Measurements from ENCODE around the gene P3R3URF. TPM values are rescaled to one million over a fixed set of nuclear protein-coding genes. Genes with fewer than 3 reads are reported as not detected.
A peak's percentile ranks its signal among the peaks of the same experiment; 100 is the strongest.

The P3R3URF gene
- total and polyA plus RNA-seq, 2 donors from 2014 or later, result not detected

- Histone ChIP-seq H3K4me3 (ENCODE audit: low read length in 3 of 3) (peak within 1 kb of the TSS; percentile 93 to 97 (median 96)), H3K27ac (ENCODE audit: low read depth in 2 of 2, low read length in 2 of 2) (peak within 1 kb of the TSS; percentile 74 to 83), H3K27me3 (ENCODE audit: control insufficient read depth, insufficient read depth, low read length) (no peaks in the 10 kb centered on the region), H3K9me3 (ENCODE audit: control insufficient read depth in 2 of 3, insufficient read depth in 1 of 3, low read length in 3 of 3) (no peaks in the 10 kb centered on the region), H3K4me1 (ENCODE audit: control insufficient read depth in 2 of 3, insufficient read depth in 2 of 3, low read depth in 1 of 3, low read length in 3 of 3) (peaks cover 0 to 23% (median 10%) of the 10 kb centered on the region in 3 donors), H3K36me3 (ENCODE audit: control insufficient read depth in 2 of 3, insufficient read depth in 3 of 3, low read length in 3 of 3) (peaks cover 0 to 14% (median 7%) of the 10 kb centered on the region in 3 donors), H3K9ac (ENCODE audit: low read length in 3 of 3) (peak within 1 kb of the TSS; percentile 88 to 99 (median 93))
- intact Hi-C loops (cut with DNase I), result no loop called here
- FAIRE-seq (no peak), DNase-seq (peak; percentile 71 to 88 (median 81))
- TF ChIP-seq, protein P1, sequence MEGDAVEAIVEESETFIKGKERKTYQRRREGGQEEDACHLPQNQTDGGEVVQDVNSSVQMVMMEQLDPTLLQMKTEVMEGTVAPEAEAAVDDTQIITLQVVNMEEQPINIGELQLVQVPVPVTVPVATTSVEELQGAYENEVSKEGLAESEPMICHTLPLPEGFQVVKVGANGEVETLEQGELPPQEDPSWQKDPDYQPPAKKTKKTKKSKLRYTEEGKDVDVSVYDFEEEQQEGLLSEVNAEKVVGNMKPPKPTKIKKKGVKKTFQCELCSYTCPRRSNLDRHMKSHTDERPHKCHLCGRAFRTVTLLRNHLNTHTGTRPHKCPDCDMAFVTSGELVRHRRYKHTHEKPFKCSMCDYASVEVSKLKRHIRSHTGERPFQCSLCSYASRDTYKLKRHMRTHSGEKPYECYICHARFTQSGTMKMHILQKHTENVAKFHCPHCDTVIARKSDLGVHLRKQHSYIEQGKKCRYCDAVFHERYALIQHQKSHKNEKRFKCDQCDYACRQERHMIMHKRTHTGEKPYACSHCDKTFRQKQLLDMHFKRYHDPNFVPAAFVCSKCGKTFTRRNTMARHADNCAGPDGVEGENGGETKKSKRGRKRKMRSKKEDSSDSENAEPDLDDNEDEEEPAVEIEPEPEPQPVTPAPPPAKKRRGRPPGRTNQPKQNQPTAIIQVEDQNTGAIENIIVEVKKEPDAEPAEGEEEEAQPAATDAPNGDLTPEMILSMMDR (IDR thresholded peaks at IDR 0.05; ENCODE audit: borderline replicate concordance, extremely low read depth, insufficient read depth), result peak; percentile 7
Observed at GRCh38 chr1:46197964-46198811, 21.9 kb upstream of the P3R3URF start, which contains the start of gene POMGNT1. Gene POMGNT1, minus strand, starts transcription at chr1:46198434. Its CDS starts 613 bp downstream, at chr1:46197821.

DNA sequence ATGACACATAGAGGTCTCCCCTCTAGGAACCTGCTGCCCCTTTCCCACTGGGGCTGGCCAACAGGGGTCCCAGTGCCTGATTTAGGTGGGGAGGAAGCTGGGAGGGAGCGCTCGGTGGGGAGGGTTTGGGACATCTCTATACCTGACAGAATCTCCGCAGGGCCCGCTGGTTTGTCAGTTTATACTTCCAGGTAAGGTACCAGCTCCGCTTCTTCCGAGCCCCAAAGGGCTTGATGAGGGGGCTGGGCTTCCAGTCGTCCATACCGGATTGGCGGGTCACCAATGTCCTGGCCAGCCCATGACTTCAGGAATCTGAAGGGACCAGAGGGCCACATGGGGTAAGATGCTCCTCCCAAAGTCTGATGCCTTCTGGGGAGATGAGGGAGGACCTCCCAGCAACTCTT is 21.3 kb upstream of the P3R3URF start:
- peak overlapping the region; percentile 93 to 97 (median 96) for H3K4me3 ChIP-seq (ENCODE audit: low read length in 3 of 3)
- H3K27ac ChIP-seq (ENCODE audit: low read depth in 2 of 2, low read length in 2 of 2), result peak overlapping the region; percentile 68 to 81
- no peaks in the 10 kb centered on the region for H3K27me3 ChIP-seq (ENCODE audit: control insufficient read depth, insufficient read depth, low read length)
- TF ChIP-seq, protein P1 (IDR thresholded peaks at IDR 0.05; ENCODE audit: borderline replicate concordance, extremely low read depth, insufficient read depth), result no peak
- H3K36me3 ChIP-seq (ENCODE audit: control insufficient read depth in 2 of 3, insufficient read depth in 3 of 3, low read length in 3 of 3), result peaks cover 0 to 21% (median 12%) of the 10 kb centered on the region in 3 donors
- peaks cover 0 to 23% (median 10%) of the 10 kb centered on the region in 3 donors for H3K4me1 ChIP-seq (ENCODE audit: control insufficient read depth in 2 of 3, insufficient read depth in 2 of 3, low read depth in 1 of 3, low read length in 3 of 3)
- intact Hi-C loops (cut with DNase I), result no loop called here
- DNase-seq (no peak), FAIRE-seq (no peak)
- H3K9ac ChIP-seq (ENCODE audit: low read length in 3 of 3), result peak overlapping the region; percentile 88 to 99 (median 93)
- no peaks in the 10 kb centered on the region for H3K9me3 ChIP-seq (ENCODE audit: control insufficient read depth in 2 of 3, insufficient read depth in 1 of 3, low read length in 3 of 3)

GRCh38 chr1:46196609-46197008 is 20.3 kb upstream of the P3R3URF start:
- FAIRE-seq, result no peak
- TF ChIP-seq, protein P1 (IDR thresholded peaks at IDR 0.05; ENCODE audit: borderline replicate concordance, extremely low read depth, insufficient read depth), result no peak
- H3K4me3 ChIP-seq (ENCODE audit: low read length in 3 of 3), result no peak overlapping the region
- H3K36me3 ChIP-seq (ENCODE audit: control insufficient read depth in 2 of 3, insufficient read depth in 3 of 3, low read length in 3 of 3), result peaks cover 0 to 29% (median 20%) of the 10 kb centered on the region in 3 donors
- H3K27me3 ChIP-seq (ENCODE audit: control insufficient read depth, insufficient read depth, low read length), result no peaks in the 10 kb centered on the region
- no peak for DNase-seq
- intact Hi-C loops (cut with DNase I), result no loop called here
- peak overlapping the region in 1 of 3 donors; percentile 93 for H3K9ac ChIP-seq (ENCODE audit: low read length in 3 of 3)
- H3K4me1 ChIP-seq (ENCODE audit: control insufficient read depth in 2 of 3, insufficient read depth in 2 of 3, low read depth in 1 of 3, low read length in 3 of 3), result peaks cover 0 to 23% (median 10%) of the 10 kb centered on the region in 3 donors
- peak overlapping the region; percentile 9 to 45 for H3K27ac ChIP-seq (ENCODE audit: low read depth in 2 of 2, low read length in 2 of 2)
- H3K9me3 ChIP-seq (ENCODE audit: control insufficient read depth in 2 of 3, insufficient read depth in 1 of 3, low read length in 3 of 3), result no peaks in the 10 kb centered on the region
